NK-92 (cell line): Measurements from ENCODE around the gene TNFAIP8.

Source experiments
- DNase-seq: peaks from one replicate; lab custom pipeline; 2025; ENCODE audit not compliant: unreplicated experiment; lab: John Stamatoyannopoulos, UW

The TNFAIP8 gene

DNA sequence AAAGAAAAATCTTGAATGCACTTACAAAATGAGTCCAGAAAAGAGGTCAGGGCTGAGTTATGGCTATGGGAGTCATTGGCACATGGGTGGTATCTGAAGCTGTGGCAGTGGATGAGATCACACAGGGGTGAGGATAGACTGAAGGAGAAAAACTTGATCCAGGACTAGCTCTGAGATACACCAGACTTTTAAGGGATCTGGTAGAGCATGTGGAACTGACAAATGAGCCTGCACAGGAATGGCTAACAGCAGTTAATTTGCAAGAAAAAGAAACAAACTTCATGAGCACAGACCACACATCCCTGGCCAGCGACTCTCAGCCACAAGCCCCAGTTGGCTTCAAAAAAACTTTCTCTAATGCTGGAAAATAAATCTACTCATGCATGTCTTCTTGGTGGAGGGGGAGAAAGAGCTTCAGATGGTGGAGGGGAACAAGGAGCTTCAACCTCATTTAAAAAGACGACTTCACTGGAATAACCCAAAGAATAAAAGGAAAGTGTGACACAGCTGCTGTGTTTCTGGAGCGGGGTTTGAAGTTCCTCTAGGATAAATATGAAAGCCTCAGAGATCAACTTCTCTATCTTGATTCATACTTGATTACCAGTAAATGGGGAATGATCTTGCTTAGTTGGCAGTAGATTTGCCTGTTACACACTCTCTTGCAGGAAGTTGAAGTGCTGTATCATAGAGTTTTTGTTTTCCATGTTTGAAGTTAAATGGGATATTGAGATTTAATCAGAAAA lies 33.6 kb downstream of the TNFAIP8 start:
- DNase-seq = no peak

DNA sequence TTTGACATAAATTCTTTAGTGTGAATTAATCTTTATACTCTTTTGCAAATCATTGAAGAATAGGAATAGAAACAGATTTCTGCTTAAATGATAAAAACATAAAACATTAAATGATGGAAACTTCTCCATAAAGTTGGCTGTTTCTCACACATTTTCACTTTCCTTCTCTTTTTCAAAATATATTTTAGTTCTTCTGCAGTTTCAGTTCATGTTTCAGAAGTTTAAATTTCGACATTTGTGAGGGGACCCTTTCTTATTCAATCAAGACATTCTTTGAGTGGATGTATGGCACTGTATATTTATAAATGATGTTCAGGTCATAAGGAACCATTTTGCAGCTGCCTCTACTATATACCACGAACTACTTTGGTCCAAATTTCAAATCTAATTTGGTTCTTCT lies 34.6 kb downstream of the TNFAIP8 start:
- no peak for DNase-seq

DNA sequence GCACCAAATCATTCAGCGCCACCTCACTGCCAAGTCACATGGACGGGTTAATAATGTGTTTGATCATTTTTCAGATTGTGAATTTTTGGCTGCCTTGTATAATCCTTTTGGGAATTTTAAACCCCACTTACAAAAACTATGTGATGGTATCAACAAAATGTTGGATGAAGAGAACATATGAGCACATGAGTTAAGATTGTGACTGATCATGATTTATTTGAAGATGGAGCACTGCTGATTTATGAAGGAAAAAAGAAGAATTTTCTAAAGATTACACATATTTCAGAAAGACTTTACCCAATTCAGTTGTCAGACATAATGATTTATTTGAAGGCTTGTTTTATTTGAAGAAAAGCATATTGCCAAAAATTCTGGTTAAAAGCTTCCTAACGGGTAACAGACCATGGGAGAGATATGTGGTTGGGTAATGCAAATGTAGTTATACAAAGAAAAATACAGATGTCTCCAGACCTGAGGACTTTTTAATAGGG lies 37.4 kb downstream of the TNFAIP8 start:
- no peak for DNase-seq

DNA sequence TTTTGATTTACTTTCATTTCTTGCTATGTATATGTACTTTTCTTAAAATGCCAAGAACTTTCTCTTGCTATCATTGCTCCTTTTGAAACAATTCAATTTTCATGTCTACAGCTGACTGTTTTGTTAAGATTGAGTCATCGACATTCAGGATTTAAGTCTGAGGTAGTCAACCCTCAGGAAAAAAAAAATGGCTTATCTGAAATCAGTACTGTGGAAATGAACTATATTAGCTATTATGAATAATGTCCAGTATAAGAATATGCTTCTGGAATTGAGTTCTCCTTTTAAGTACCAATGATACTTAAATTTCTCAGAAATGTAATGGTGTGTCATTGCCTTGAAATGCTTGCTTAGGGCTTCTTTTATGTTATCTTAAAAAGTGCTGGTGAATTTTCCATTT lies 37.9 kb downstream of the TNFAIP8 start:
- DNase-seq = no peak

DNA sequence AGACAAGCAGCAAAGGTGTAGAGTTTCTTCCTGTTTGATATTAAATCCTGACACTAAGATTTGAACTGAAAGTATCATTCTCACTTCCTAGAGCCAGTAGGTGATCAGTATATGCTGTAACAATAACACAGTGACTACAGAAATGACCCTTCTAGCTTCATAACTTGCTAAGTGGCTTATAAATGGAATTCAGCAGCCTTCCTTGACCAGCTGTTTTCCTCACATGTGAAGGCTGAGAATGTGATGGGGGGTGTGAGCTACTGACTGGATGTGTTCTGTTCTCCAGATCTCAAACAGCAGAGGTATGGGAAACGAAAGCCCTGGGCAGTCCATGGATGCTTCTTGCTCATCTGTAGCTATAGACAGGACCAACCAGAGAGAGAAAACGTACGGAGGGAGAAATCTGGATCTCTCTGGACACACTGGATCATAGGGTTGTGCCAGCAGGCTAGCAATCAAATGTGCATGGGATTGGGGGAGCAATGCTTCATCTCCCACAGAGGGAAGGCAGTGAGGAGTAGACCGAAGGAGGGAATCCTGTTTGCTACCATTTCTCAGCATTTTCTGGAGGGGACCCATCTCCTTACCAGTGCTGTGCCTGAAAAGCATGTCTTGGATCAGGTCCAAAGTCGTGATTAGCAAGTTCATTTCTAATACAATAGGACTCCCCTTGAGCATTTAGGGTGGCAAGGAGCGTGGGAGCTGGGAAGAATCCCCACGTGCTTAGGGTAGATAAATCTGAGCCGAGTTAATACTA lies 39.4 kb downstream of the TNFAIP8 start:
- no peak for DNase-seq

DNA sequence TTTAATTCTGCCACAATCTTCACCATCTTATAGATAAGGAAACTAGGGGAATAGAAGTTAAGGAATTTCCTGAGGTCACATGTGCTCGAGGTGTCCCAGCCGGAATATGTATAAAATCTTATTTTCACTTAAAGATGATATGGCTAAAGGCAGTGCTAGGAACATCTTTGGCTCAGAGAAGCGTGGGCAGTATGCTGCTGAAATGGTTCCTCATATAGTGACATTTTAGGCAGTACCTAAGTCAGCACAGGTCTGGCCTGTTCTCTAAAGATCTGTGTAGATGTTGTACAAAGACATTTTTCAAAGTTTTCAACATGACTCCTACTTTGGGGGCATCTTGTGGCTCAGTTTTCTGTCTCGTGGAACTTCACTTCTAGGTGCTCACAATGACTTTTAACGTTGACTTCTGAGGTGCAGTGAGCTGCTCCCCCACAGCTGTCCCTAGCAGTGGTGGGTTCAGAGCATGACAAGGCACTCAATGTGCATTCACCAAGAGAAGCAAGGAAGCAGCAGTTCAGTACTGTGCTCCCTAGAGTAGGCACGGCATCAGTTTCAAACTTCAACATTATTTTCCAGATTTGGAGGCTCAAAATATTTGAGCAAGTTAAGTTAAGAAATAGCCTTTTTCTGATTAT lies 40.3 kb downstream of the TNFAIP8 start:
- no peak for DNase-seq

DNA sequence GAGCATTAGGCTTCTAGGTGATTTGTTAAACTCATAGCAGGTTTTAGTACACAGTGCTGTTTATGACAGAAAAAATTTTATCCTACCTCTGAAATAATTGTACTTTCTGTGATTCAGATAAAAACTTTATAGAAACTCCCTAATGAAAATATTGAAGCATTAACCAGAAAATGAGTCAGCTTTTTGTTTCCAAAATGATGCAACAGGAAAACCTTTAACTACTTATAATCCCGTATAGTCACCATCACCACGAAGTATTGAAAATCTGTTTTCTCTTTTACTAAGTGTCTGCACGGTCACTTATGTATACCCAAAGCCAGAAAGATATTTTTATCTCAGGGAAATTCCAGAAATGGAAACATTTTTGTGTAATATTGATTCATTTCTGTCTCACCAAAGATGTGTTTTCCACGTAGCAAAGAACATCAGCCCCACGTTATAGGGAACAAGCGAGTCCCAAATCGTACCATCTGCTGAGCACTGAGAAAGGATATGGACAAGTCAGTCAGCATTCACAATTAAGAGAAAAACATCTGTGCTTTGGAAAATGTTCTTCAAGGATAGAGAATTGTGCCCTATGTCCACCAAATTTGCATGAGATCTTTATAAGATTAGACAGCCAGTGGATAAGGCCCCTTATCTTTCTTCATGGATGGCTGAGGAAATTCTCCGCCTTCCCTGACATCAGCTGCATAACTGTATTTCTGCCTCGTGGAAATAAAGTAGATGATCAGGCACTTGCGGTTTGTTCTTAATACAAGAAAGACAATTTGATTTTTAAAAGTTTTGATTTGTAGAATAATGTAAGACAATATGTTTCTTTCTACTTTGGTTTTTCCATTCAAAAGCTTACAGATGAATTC lies 41.9 kb downstream of the TNFAIP8 start:
- no peak for DNase-seq

DNA sequence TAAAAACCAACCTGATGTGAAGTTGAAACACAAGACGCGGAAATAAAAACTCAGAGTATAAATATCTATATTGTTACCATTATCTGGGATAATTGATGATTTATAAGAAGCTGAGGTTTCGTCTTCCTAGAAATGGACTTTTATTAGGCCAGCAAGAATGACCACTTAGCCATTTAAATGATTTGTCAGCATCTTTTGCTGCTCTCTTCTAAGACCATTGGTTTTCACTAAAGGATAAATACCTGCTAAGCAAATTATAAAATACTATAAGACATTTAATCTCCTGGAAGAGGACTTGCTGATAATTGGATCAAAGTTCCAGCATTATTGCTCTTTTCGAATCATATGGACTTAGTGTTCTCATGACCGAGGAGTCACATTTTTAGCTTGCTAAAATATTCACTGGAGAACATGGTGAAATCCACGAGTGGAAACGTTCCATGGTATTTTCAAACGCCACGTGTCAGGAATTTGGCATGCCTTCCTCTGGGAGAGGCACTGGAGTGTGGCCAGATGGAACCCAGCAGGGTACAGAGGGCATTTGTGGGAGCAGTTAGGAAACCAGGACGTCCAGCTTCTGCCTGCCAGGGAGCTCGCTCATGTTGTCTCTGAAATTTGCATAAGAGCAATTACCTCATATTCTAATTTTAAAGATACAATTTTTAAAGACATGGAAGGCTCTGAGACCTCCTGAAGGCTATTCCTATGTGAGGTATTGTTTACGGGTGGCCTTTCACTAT lies 43.1 kb downstream of the TNFAIP8 start:
- DNase-seq = no peak

DNA sequence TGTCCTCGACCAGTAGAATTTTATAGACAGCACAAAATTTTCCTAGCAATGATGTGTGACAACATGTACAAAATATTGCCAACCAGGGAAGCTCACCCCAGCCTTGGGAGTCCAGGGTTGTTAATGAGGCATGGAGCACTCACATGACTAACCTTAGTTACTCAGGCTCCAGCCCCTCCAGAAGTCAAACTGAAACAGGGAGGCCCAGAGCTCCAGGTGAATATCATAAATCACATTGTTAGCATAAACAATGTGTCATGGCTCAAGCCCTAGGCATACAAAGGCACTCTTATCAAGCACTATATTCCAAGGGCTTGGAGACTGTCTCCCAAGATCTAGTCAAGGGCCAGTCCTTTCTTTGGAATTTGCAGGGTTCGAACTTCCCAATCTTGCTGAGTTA lies 44.4 kb downstream of the TNFAIP8 start:
- no peak for DNase-seq

DNA sequence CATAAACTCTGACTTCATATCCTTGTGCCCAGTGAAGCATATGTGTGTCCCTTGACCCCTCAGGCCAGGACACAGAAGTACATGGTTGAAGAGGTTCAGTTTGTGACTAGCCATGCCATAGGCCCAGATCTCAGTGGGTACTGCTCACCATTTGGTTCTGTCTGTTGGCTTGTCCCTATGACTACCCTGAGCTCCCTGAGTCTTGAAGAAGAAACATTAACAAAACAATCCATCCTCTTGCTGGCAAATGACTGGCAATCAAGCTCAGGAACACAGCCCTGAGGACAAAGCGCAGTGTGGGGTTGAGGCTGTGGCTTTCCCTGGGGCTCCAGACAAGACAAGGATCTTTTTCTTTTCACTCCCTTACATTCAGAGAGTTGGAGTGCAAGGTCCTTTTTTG lies 46.3 kb downstream of the TNFAIP8 start:
- no peak for DNase-seq

DNA sequence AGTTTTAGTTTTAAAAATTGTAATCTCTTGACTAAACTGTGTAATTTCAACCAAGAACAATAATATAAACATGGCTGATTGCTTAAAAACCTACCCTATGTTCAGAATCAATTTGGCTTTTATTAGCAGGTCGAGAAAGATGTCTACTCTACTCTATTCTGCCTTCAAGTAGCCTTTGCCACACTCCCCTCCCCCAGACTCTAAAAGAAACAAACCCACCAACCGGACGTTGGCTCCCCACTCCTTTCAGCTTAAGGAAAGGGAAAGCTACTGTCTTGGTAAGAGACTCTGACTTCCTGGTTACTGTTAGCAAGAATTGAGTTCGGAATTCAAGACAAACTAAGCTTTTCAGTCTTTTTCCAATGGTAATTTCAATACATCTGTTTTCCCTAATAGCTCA lies 46.7 kb downstream of the TNFAIP8 start:
- DNase-seq = no peak

DNA sequence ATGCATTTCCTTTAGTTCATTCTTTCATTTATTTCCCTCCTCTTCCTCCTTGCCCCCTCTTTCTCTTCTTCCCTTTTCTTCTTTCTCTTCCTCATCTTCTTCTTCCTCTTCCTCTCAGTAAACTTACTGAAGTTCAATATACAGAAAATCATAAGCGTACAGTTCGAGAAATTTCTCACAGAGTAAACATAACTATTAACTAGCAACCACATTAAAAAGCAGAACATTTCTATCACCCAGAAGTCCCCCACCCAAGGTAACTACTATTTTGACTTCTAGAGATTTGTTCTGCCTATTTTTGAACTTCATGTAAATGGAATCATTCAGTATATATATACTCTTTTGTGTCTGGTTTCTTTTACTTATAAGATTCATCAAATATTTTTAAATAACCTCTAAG lies 48.2 kb downstream of the TNFAIP8 start:
- DNase-seq = no peak

DNA sequence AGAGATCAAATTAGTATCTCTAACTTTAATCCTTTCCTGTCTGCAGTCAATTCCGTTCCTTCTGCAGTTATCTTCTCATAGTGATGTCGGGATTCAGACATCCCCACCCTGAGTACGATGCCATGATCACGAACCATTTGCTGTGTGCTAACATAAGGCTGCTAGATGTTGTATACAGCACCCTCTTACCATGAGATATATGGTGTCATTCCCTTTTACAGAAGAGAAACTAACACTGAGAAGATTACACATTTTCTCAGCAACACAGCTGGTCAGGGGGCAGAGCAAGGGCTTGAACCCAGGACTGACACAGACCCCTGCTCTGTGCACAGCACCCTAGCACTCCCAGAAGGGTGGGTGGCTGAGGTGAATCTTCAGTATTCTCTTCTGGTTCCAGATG lies 49.6 kb downstream of the TNFAIP8 start:
- no peak for DNase-seq

DNA sequence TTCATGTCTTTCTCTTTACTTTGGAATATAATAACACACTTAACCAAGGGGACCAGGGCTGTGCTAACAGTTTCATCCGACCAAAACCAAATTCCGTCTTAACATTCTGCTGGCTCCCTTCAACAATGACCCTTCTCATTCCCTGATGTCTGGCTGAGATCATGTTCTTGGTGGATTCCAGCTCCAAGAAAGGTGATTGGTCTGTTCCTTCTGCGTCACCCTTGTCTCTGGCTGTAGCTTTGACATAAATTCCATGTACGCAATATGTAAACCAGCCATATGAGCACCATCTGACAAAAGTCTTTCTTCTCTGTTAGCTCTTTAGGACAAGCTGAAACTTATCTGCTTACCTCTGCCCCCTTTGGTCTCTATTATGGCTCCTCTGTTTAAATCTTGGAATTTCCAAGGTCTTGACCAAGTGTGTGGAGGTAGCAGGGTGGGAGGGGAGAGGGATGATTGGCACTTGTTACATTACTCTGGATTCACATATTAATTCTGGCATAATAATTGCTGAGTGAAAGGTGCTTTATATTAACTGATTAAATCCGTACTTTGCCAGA lies 50.8 kb downstream of the TNFAIP8 start:
- DNase-seq = no peak

DNA sequence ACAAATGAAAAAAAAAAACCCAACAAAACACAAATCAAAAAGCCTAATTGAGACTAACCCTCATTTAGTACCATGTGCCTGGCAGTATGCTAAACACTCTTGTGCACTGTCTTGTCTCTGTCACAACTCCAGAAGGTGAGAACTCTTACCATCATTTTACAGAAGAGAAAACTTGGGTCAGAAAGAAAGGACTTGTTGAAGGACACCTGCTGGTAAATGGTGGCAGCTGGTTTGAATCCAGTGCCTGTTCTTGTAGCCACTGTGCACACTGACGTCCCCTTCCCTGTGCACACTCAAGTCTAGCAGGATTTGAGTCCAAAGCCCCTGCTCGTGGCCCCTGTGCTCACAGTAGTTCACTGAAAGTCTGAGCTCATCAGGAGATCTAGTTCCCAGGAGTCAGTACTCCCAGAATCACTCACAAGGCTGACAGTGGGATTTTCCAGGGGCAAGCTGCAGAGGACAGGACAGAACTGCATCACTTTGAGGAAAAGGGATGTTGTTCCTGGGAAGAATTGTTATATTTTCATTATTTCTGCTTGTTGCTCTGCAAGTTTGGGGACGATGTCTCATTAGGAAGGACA lies 53.5 kb downstream of the TNFAIP8 start:
- DNase-seq = no peak

DNA sequence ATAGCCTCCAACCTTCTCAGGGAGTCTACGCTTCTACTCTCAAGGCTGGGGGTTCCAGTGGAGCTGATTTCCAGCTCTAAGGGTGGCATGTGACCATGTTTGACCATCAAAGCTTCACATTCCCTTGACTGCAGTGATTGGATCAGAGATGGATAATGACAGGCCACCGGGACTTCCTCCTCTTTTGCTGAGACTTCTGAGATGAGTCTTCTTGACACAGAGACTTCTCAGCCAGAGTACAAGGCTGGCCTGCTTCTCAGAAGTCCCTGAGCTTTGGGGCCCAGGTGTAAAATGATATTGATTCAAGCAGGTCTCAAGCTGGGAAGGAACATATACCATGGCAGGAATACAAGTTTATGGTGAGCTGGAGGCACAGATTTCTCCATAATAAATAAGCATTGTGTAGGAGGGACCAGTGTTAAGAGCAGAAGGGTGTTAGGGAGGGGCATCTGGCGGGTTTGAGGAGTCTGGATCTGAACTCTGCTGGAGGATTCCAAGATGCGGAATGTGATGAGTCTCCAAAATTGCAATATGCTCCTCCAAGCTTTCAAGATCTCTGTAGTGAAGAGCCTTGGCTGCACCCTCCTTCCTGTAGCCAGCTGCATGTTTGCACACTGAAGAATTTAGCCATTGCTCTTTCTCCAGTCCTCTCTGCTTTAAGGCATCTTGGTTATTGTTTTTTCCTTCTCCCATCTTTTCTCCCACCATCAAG lies 54.8 kb downstream of the TNFAIP8 start:
- DNase-seq = no peak

DNA sequence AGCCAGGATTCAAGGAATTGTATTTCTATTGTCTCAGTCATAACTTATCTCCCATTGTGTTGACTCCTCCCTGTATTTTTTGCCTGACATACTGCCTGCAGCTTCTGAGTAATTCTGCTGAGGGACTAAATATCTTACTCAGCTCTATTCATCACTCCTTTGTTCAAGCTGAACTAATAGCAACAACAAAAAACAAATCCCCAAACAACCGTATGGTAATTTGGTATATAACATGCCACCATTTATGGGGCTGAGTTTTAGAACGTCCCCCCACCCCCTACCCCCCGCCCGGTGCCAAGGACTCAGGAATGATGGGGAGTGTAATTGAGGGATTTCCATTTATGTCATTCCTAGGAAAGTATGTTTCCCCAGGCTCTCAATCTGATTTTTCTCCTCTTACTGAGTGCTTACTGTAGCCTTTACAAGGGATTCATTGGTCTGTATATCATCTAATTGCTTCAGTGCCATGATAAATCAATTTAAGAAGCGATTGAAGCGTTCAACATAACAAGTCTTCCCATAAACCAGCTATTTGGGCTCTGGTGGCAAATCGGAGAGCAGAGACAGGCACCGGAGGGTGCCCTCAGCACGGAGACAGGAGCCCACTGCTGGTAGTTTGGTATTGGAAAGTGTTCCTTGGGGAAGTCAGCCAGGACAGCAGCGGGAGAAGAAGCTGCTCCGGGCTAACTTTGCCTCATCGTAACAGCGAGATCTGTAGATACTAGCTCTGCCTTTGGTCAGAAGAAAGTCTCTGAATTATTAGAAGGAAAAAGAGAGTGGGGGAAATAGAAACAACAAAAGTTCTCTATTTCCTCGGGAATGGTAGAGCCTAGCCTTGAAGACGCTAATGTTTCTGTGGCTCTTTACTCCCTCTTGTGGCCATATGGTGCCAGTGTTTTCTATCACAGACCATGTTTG lies 55.8 kb downstream of the TNFAIP8 start:
- DNase-seq = no peak
